ENCODE measurements around the gene SRSF3.

DNA sequence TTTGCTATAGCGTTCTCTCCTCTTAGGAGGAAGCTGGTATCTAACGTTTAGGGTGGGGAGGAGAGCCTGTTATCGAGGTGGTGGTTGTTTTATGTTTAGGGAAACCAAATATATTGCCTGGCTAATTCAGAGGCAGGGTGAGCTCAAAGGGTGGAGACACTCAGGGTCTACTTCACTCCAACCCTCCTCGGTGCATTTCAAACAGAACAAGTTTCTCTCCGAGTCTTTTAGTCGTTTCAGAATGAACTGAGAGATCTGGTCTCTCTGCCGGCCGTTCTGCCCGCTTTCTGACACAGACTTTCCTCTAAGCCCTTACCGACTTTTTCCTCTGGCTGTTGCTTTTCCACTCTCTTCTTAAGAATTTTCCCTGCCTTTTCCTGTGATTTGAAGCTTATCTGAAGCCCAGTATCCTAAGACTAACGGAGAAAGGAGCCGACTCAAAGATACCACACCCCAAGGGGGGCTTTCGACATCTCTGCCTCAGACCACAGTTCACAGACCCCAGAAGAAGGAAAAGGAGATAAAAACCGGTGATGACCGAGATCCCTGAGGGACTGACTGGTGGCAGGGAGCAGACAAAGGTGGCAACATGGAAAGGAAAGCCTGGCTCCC lies 47.7 kb upstream of the SRSF3 start:
- TF ChIP-seq SUZ12 (IDR thresholded peaks at IDR 0.05) (no peak), NFRKB (IDR thresholded peaks at IDR 0.05) (no peak), TARDBP (IDR thresholded peaks at IDR 0.05) (no peak), ELF4 (IDR thresholded peaks at IDR 0.05) (no peak), FOXM1 (IDR thresholded peaks at IDR 0.05; ENCODE audit: borderline replicate concordance) (no peak)
- TF ChIP-seq, protein P1, sequence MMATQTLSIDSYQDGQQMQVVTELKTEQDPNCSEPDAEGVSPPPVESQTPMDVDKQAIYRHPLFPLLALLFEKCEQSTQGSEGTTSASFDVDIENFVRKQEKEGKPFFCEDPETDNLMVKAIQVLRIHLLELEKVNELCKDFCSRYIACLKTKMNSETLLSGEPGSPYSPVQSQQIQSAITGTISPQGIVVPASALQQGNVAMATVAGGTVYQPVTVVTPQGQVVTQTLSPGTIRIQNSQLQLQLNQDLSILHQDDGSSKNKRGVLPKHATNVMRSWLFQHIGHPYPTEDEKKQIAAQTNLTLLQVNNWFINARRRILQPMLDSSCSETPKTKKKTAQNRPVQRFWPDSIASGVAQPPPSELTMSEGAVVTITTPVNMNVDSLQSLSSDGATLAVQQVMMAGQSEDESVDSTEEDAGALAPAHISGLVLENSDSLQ (IDR thresholded peaks at IDR 0.05), result no peak
